HG03442 (cell line): ENCODE data around the gene KIRREL2.

Experiments
- ATAC-seq: cut with Tn5 transposase; IDR thresholded peaks from one replicate; pipeline ENCODE4 v1.9.1; 2021; ENCODE audit warnings: mild to moderate bottlenecking, moderate library complexity; ENCODE audit not compliant: unreplicated experiment

KIRREL2 gene

GRCh38 chr19:35913589-35913988, 56.9 kb downstream of the KIRREL2 start:
- no peak for ATAC-seq

- no peak for ATAC-seq
Observed at GRCh38 chr19:35915443-35915842, 58.7 kb downstream of the KIRREL2 start.
